IMR-90 (cell line): ENCODE results near the gene MARCKS. TPM values are rescaled to one million over a fixed set of nuclear protein-coding genes. Genes with fewer than 3 reads are reported as not detected.

Experiments used
- ATAC-seq: fragments of 200-7000 bp; cut with Tn5 transposase; 2 replicates; pipeline ENCODE4 v1.9.1; 2020; ENCODE audit warnings: low read depth, mild to moderate bottlenecking, moderate library complexity
- BruUV-seq: library from RNA; stranded (reverse); fragments of 400-500 nt; replicated peaks from 2 replicates; lab custom pipeline; 2021; lab: Mats Ljungman, UMichigan
- CTCF ChIA-PET: fragments of 300-600 bp; formaldehyde crosslinking; extraction: SDS; loops from one replicate; lab custom pipeline; 2021; ENCODE audit warnings: antibody characterized with exemption; lab: Yijun Ruan, JAX
- POLR2A ChIA-PET: fragments of 300-600 bp; sonication (Branson Sonifier 250); formaldehyde crosslinking; loops from one replicate; lab custom pipeline; 2022; ENCODE audit warnings: antibody characterized with exemption; ENCODE audit not compliant: unreplicated experiment; lab: Charles Lee
- DNase-seq: peaks from one replicate; pipeline ENCODE4 v3.0.0; 2013
- H2AFZ ChIP-seq: replicated peaks from 2 replicates; pipeline ENCODE3; 2013; ENCODE audit warnings: low read length, mild to moderate bottlenecking; ENCODE audit not compliant: poor library complexity
- H2AK5ac ChIP-seq: 2 replicates; pipeline ENCODE4 v1.6.1; 2013; ENCODE audit warnings: low read depth, low read length, inconsistent platforms
- H2AK9ac ChIP-seq: replicated peaks from 2 replicates; pipeline ENCODE3; 2013; ENCODE audit warnings: mild to moderate bottlenecking, low read depth, low read length, moderate library complexity; ENCODE audit not compliant: poor library complexity
- H2BK120ac ChIP-seq: 2 replicates; pipeline ENCODE4 v1.6.1; 2013; ENCODE audit warnings: low read depth, low read length, inconsistent platforms
- H2BK15ac ChIP-seq: 3 replicates; pipeline ENCODE4 v1.6.1; 2013; ENCODE audit warnings: low read depth, low read length, inconsistent platforms
- H2BK20ac ChIP-seq: 2 replicates; pipeline ENCODE4 v1.6.1; 2013; ENCODE audit warnings: low read depth, mild to moderate bottlenecking, inconsistent platforms, low read length, moderate library complexity
- H2BK5ac ChIP-seq: 2 replicates; pipeline ENCODE4 v1.6.1; 2013; ENCODE audit warnings: mild to moderate bottlenecking, low read depth, low read length, inconsistent platforms; ENCODE audit not compliant: poor library complexity, severe bottlenecking
- H3K14ac ChIP-seq: replicated peaks from 2 replicates; pipeline ENCODE4 v1.6.1; 2013; ENCODE audit warnings: low read depth, low read length, inconsistent platforms
- H3K18ac ChIP-seq: 2 replicates; pipeline ENCODE4 v1.6.1; 2013; ENCODE audit warnings: low read depth, low read length, control low read depth
- H3K23ac ChIP-seq: 2 replicates; pipeline ENCODE4 v1.6.1; 2013; ENCODE audit warnings: low read depth, low read length, inconsistent platforms
- H3K27ac ChIP-seq: 2 replicates; pipeline ENCODE4 v1.5.1; 2013; ENCODE audit warnings: mild to moderate bottlenecking, control low read depth, low read length; ENCODE audit not compliant: insufficient read depth
- H3K27me3 ChIP-seq: 2 replicates; pipeline ENCODE4 v1.6.1; 2013; ENCODE audit warnings: low read length; ENCODE audit not compliant: control insufficient read depth, insufficient read depth
- H3K36me3 ChIP-seq: 2 replicates; pipeline ENCODE4 v1.6.1; 2013; ENCODE audit warnings: low read length, mixed read lengths; ENCODE audit not compliant: control insufficient read depth, insufficient read depth
- H3K4ac ChIP-seq: 2 replicates; pipeline ENCODE4 v1.6.1; 2013; ENCODE audit warnings: low read depth, low read length, inconsistent platforms
- H3K4me1 ChIP-seq: 2 replicates; pipeline ENCODE4 v1.6.1; 2013; ENCODE audit warnings: low read length, mixed read lengths; ENCODE audit not compliant: control insufficient read depth, insufficient read depth
- H3K4me2 ChIP-seq: 2 replicates; pipeline ENCODE4 v1.6.1; 2013; ENCODE audit warnings: low read depth, mild to moderate bottlenecking, control low read depth, low read length, moderate library complexity
- H3K4me3 ChIP-seq: 2 replicates; pipeline ENCODE4 v1.5.1; 2013; ENCODE audit warnings: low read depth, mild to moderate bottlenecking, control low read depth, low read length, moderate library complexity; ENCODE audit not compliant: insufficient read depth
- H3K56ac ChIP-seq: 2 replicates; pipeline ENCODE4 v1.6.1; 2013; ENCODE audit warnings: low read length, inconsistent platforms; ENCODE audit not compliant: insufficient read depth; ENCODE audit errors: extremely low read depth
- H3K79me1 ChIP-seq, 2 experiments: 2 replicates each; pipeline ENCODE4 v1.6.1; 2013; ENCODE audit warnings: low read length in 2 of 2, inconsistent platforms in 1 of 2, low read depth in 1 of 2
- H3K9ac ChIP-seq: 2 replicates; pipeline ENCODE4 v1.6.1; 2013; ENCODE audit warnings: low read depth, low read length, control low read depth
- H3K9me1 ChIP-seq: 2 replicates; pipeline ENCODE4 v1.6.1; 2013; ENCODE audit warnings: low read length, inconsistent platforms; ENCODE audit not compliant: insufficient read depth
- H3K9me3 ChIP-seq: 2 replicates; pipeline ENCODE4 v1.6.1; 2013; ENCODE audit warnings: low read length; ENCODE audit not compliant: control insufficient read depth, insufficient read depth
- H4K20me1 ChIP-seq: 2 replicates; pipeline ENCODE4 v1.6.1; 2013; ENCODE audit warnings: low read length, inconsistent platforms; ENCODE audit not compliant: insufficient read depth
- H4K5ac ChIP-seq: 2 replicates; pipeline ENCODE4 v1.6.1; 2013; ENCODE audit warnings: mild to moderate bottlenecking, low read depth, low read length, control low read depth
- H4K8ac ChIP-seq, 2 experiments: 2 replicates each; pipeline ENCODE4 v1.6.1; 2013; ENCODE audit warnings: low read depth in 2 of 2, low read length in 2 of 2, control low read depth in 1 of 2, inconsistent platforms in 1 of 2
- H4K91ac ChIP-seq: 2 replicates; pipeline ENCODE4 v1.6.1; 2013; ENCODE audit warnings: low read depth, low read length, inconsistent platforms; ENCODE audit not compliant: insufficient read depth
- CEBPB ChIP-seq: IDR thresholded peaks from 2 replicates; pipeline ENCODE4 v1.6.1; 2012; ENCODE audit warnings: low read depth, low read length, improper control_type of control experiment
- MXI1 ChIP-seq: IDR thresholded peaks from 2 replicates; pipeline ENCODE4 v1.6.1; 2012; ENCODE audit warnings: low read depth, mild to moderate bottlenecking, low read length, moderate library complexity, borderline replicate concordance
- RAD21 ChIP-seq: IDR thresholded peaks from 2 replicates; pipeline ENCODE4 v1.6.1; 2012; ENCODE audit warnings: low read length, improper control_type of control experiment
- WGBS, 2 experiments: methylation state at CpG; one replicate each; pipeline versions ENCODE4 v1.1.5 to v1.1.7; 2013; ENCODE audit warnings: missing lambda C conversion rate in 2 of 2; ENCODE audit not compliant: insufficient read length in 1 of 2; ENCODE audit errors: extremely low coverage in 2 of 2; 5-methylcytosine and 5-hydroxymethylcytosine counted together
- dilution Hi-C: fragments of 300-500 bp; cut with HindIII; formaldehyde crosslinking; loops from one replicate; pipeline ENCODE4 v1.14.3; 2018; ENCODE audit warnings: low sequenced_read_pairs; ENCODE audit not compliant: unreplicated experiment
- in situ Hi-C: fragments of 300-500 bp; cut with MboI; formaldehyde crosslinking; loops from 3 replicates; pipeline ENCODE4 v1.14.3; 2019; ENCODE audit warnings: low sequenced_read_pairs, inconsistent platforms, mixed read lengths
- intact Hi-C: fragments of 100-400 bp; cut with micrococcal nuclease; formaldehyde crosslinking; loops from 2 replicates; pipeline ENCODE4 v1.10.0; 2022
- polyA plus RNA-seq, 3 experiments: library from polyadenylated mRNA; depleted of rRNA; stranded (reverse); fragments of >200 nt; gene quantifications; 2 replicates each; pipeline ENCODE4 v1.2.3, GENCODE V29; 2012; ENCODE audit warnings: low replicate concordance in 1 of 3
- total RNA-seq: library from RNA; depleted of rRNA; stranded (reverse); fragments of >200 nt; gene quantifications from 2 replicates; pipeline ENCODE4 v1.2.3, GENCODE V29; 2012

Gene MARCKS
- total and polyA plus RNA-seq, 2 of the 4 experiments (the other 2 are of a cell fraction): 34.5 to 40.7 TPM

DNA sequence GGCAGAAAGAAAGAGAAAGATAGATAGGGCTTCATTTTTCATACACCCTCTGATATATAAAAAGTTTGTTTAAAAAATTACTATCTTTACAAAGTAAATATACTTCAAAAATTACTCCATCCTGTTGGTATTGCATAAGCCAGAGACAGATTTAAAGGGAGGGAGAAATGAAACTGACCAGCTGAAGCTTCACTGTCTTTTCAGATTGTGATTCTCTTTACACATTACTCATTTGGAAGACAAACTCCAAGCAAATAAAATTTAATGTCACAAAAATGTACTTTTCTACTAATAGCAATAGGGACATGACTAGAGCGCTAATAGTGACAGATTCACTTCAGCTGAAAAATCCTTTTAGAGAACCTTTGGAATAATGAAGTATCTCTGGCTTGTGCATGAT lies 38.6 kb upstream of the MARCKS start:
- BruUV-seq: no TSS peak
- DNase-seq: peak; percentile 33

More for the DNA sequence above, 38.6 kb upstream of the MARCKS start:
- H3K9me3 ChIP-seq: no peaks in the 10 kb centered on the region
- no peaks in the 10 kb centered on the region for H3K9me1 ChIP-seq
- no peaks in the 10 kb centered on the region for H4K20me1 ChIP-seq
- TF ChIP-seq RAD21 (no peak), MXI1 (no peak), CEBPB (peak; percentile 58)
- no peak overlapping the region for H2BK20ac ChIP-seq
- dilution Hi-C loops: no loop called here
- H2AK5ac ChIP-seq: no peak overlapping the region
- no peaks in the 10 kb centered on the region; the same call in 1 of the 2 replicates for H3K4me1 ChIP-seq
- no peaks in the 10 kb centered on the region for H3K27me3 ChIP-seq
- H2BK5ac ChIP-seq: no peak overlapping the region
- in situ Hi-C loops: no loop called here
- no peak overlapping the region for H3K14ac ChIP-seq
- ChIA-PET CTCF (no interaction called here), POLR2A (no interaction called here)
- H3K4me3 ChIP-seq: no peak overlapping the region
- H3K4ac ChIP-seq: no peak overlapping the region
- H2AK9ac ChIP-seq: no peak overlapping the region
- no peak overlapping the region for H2BK120ac ChIP-seq
- no peak overlapping the region for H4K5ac ChIP-seq
- no peak overlapping the region for H3K56ac ChIP-seq
- no peak overlapping the region for H2AFZ ChIP-seq
- H4K8ac ChIP-seq: no peak overlapping the region
- no peak overlapping the region for H3K9ac ChIP-seq
- no peak overlapping the region for H3K27ac ChIP-seq
- no peak overlapping the region for H3K4me2 ChIP-seq
- no peak overlapping the region for H2BK15ac ChIP-seq
- peak; percentile 35; the same call in 1 of the 2 replicates for ATAC-seq
- no peak overlapping the region for H4K91ac ChIP-seq
- H3K79me1 ChIP-seq: no peaks in the 10 kb centered on the region
- intact Hi-C loops: no loop called here
- H3K36me3 ChIP-seq: no peaks in the 10 kb centered on the region
- H3K18ac ChIP-seq: no peak overlapping the region
- WGBS, 2 experiments: no CpG with 5 or more reads among the region's 1 CpG
- H3K23ac ChIP-seq: no peak overlapping the region
